SK-N-SH treated with all-trans-retinoic acid at 6 μM for 48 hours (cell line): ENCODE data around the gene CRIP1.

Source experiments
- ATAC-seq: fragments of 200-7000 bp; cut with Tn5 transposase; 3 replicates; pipeline ENCODE4 v1.9.1; 2020; ENCODE audit warnings: mild to moderate bottlenecking, moderate library complexity
- ARNTL ChIP-seq: fragments of 450-650 bp; formaldehyde crosslinking; IDR thresholded peaks from 2 replicates; pipeline ENCODE4 v1.5.0; 2020; ENCODE audit warnings: low read depth, mild to moderate bottlenecking, moderate library complexity, borderline replicate concordance
- BACH2 ChIP-seq: fragments of 250-450 bp; sonication (Bioruptor Pico); IDR thresholded peaks from 2 replicates; pipeline ENCODE4 v1.9.0; 2021; ENCODE audit warnings: mild to moderate bottlenecking, borderline replicate concordance
- CSDC2 ChIP-seq: fragments of 250-450 bp; sonication (Bioruptor Pico); IDR thresholded peaks from 2 replicates; pipeline ENCODE4 v1.5.0; 2020; ENCODE audit warnings: mild to moderate bottlenecking, moderate library complexity
- ESRRG ChIP-seq: fragments of 250-450 bp; sonication (Bioruptor Pico); IDR thresholded peaks from 2 replicates; pipeline ENCODE4 v1.6.1; 2021; ENCODE audit warnings: mild to moderate bottlenecking
- GLIS3 ChIP-seq: fragments of 250-450 bp; sonication (Bioruptor Pico); IDR thresholded peaks from 2 replicates; pipeline ENCODE4 v1.5.0; 2020; ENCODE audit warnings: mild to moderate bottlenecking, moderate library complexity
- ISL1 ChIP-seq: fragments of 250-450 bp; sonication (Bioruptor Pico); IDR thresholded peaks from 2 replicates; pipeline ENCODE4 v2.1.2; 2022; ENCODE audit warnings: mild to moderate bottlenecking, moderate library complexity
- OSR1 ChIP-seq: fragments of 250-450 bp; sonication (Bioruptor Pico); IDR thresholded peaks from 2 replicates; pipeline ENCODE4 v1.8.0; 2022; ENCODE audit warnings: moderate library complexity, mild to moderate bottlenecking, inconsistent platforms
- RARB ChIP-seq: fragments of 250-450 bp; sonication (Bioruptor Pico); IDR thresholded peaks from 2 replicates; pipeline ENCODE4 v1.8.0; 2021; ENCODE audit warnings: mild to moderate bottlenecking, moderate library complexity
- SNAI2 ChIP-seq: fragments of 250-450 bp; sonication (Bioruptor Pico); IDR thresholded peaks from 2 replicates; pipeline ENCODE4 v1.5.0; 2020; ENCODE audit warnings: mild to moderate bottlenecking, moderate library complexity
- TCF4 ChIP-seq: fragments of 250-450 bp; sonication (Bioruptor Pico); IDR thresholded peaks from 2 replicates; pipeline ENCODE4 v1.8.0; 2021; ENCODE audit warnings: mild to moderate bottlenecking, moderate library complexity, borderline replicate concordance
- TOX ChIP-seq: fragments of 250-450 bp; sonication (Bioruptor Pico); IDR thresholded peaks from 2 replicates; pipeline ENCODE4 v1.8.0; 2021; ENCODE audit warnings: mild to moderate bottlenecking, moderate library complexity, borderline replicate concordance
- ZC3H10 ChIP-seq: fragments of 250-450 bp; sonication (Bioruptor Pico); IDR thresholded peaks from 2 replicates; pipeline ENCODE4 v1.5.1; 2021; ENCODE audit warnings: mild to moderate bottlenecking, moderate library complexity
- ZFP3 ChIP-seq: fragments of 250-450 bp; sonication (Bioruptor Pico); IDR thresholded peaks from 2 replicates; pipeline ENCODE4 v1.5.0; 2020; ENCODE audit warnings: mild to moderate bottlenecking, moderate library complexity
- ZFP30 ChIP-seq: fragments of 450-650 bp; formaldehyde crosslinking; IDR thresholded peaks from 2 replicates; pipeline ENCODE4 v1.5.0; 2022; ENCODE audit warnings: mild to moderate bottlenecking, moderate library complexity
- ZNF565 ChIP-seq: fragments of 450-650 bp; formaldehyde crosslinking; conservative IDR thresholded peaks from 2 replicates; pipeline ENCODE4 v1.5.0; 2020; ENCODE audit warnings: low read depth, mild to moderate bottlenecking, moderate library complexity
- ZNF70 ChIP-seq: fragments of 450-650 bp; formaldehyde crosslinking; IDR thresholded peaks from 2 replicates; pipeline ENCODE4 v1.5.0; 2020; ENCODE audit warnings: mild to moderate bottlenecking, moderate library complexity
- ZNF8 ChIP-seq: fragments of 450-650 bp; formaldehyde crosslinking; IDR thresholded peaks from 2 replicates; pipeline ENCODE4 v1.5.0; 2020; ENCODE audit warnings: mild to moderate bottlenecking, moderate library complexity
- TF ChIP-seq, protein P1 (sequence below): fragments of 250-450 bp; sonication (Bioruptor Pico); IDR thresholded peaks from 2 replicates; pipeline ENCODE4 v1.5.1; 2021; ENCODE audit warnings: mild to moderate bottlenecking, moderate library complexity
- TF ChIP-seq, protein P2 (sequence below): fragments of 250-450 bp; sonication (Bioruptor Pico); IDR thresholded peaks from 2 replicates; pipeline ENCODE4 v1.5.0; 2020; ENCODE audit warnings: mild to moderate bottlenecking, moderate library complexity
- TF ChIP-seq, protein P3 (sequence below): fragments of 250-450 bp; sonication (Bioruptor Pico); IDR thresholded peaks from 2 replicates; pipeline ENCODE4 v1.8.0; 2020; ENCODE audit warnings: mild to moderate bottlenecking, moderate library complexity, borderline replicate concordance
- TF ChIP-seq, protein P4 (sequence below): fragments of 250-450 bp; sonication (Bioruptor Pico); IDR thresholded peaks from 2 replicates; pipeline ENCODE4 v1.8.0; 2021; ENCODE audit warnings: low read depth, mild to moderate bottlenecking, moderate library complexity, borderline replicate concordance
- TF ChIP-seq, protein P5 (sequence below): fragments of 250-450 bp; sonication (Bioruptor Pico); IDR thresholded peaks from 2 replicates; pipeline ENCODE4 v1.5.1; 2020; ENCODE audit warnings: low read depth, mild to moderate bottlenecking, moderate library complexity

Gene CRIP1

DNA sequence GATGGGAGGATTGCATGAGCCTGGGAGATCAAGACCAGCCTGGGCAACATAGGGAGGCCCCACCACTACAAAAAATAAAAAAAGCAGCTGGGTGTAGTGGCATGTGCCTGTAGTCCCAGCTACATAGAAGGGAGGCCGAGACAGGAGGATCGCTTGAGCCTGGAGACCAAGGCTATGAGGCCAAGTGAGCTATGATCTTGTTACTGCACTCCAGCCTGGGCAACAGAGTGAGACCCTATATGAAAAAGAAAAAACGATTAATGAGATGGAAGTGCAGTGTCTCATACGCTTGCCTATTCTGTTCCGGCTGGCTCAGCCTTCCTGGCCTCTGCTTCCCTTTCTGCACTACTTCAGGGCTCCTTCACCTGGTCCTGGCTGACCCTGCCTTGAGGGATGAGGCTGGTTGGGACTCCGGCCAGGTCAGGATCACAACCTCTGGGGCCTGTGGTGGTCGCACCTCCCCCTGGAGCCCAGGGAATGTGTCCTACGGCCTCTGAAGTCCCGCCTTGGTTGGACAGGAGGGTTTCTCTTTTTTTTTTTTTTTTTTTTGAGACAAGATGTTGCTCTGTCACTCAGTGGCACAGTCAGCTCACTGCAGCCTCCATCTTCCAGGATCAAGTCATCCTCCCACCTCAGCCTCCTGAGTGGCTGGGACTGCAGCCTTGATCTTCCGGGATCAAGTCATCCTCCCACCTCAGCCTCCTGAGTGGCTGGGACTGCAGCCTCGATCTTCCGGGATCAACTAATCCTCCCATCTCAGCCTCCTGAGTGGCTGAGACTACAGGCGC is 15.0 kb downstream of the CRIP1 start:
- TF ChIP-seq OSR1 (CRISPR knock-in tag) = no peak
- TF ChIP-seq SNAI2 (CRISPR knock-in tag) = no peak
- TF ChIP-seq ZFP30 (CRISPR knock-in tag) = no peak
- TF ChIP-seq, protein P1, sequence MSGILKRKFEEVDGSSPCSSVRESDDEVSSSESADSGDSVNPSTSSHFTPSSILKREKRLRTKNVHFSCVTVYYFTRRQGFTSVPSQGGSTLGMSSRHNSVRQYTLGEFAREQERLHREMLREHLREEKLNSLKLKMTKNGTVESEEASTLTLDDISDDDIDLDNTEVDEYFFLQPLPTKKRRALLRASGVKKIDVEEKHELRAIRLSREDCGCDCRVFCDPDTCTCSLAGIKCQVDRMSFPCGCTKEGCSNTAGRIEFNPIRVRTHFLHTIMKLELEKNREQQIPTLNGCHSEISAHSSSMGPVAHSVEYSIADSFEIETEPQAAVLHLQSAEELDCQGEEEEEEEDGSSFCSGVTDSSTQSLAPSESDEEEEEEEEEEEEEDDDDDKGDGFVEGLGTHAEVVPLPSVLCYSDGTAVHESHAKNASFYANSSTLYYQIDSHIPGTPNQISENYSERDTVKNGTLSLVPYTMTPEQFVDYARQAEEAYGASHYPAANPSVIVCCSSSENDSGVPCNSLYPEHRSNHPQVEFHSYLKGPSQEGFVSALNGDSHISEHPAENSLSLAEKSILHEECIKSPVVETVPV (CRISPR knock-in tag) = no peak
- no peak for TF ChIP-seq BACH2 (CRISPR knock-in tag)
- no peak for ATAC-seq

DNA sequence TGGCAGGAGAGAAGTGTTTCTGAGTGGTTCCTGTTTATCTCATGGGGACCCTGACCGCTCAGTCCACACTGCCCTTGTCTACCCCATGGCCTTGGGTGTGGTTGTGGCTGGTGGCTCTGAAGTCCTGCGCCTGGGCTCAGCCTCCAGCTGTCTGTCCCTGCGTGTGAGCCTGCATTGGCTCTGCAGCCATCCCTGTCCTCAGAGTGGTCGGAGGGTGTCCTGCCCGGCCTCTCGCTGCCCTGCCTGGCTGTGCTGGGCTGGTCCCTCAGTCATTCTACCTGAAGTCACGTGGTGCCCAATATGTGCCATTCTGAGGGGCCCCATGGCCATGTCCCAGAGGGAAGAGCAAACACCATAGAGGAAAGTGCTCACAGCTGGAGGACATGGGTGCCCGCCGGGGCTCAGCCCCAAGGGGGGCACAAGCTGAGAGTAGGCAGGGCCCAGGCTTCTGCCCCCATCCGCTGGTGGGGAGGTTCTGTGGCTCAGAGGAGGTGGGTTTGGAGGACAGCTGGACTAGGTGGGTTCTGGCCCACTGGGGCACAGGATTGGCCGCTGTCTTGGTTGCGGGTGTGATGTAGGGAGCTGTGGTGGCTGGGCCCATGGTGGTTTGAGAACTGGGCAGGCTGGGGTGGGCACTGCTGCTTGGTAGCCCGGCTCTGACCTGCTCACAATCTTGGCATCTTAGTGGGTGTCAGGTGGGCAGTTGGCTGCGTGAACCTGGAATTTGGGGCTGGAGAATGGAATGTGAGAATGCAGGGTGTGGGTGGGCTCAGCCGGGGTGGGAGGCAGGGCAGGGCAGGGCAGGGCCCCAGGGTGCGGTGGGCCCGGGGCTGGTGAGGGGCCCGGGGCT is 16.0 kb downstream of the CRIP1 start:
- no peak; the same call in 1 of the 3 replicates for ATAC-seq
- TF ChIP-seq ZNF70 (CRISPR knock-in tag) (no peak), ZNF565 (CRISPR knock-in tag) (no peak), ESRRG (CRISPR knock-in tag) (no peak), CSDC2 (CRISPR knock-in tag) (no peak), GLIS3 (CRISPR knock-in tag) (no peak), TCF4 (CRISPR knock-in tag) (no peak), ZFP3 (no peak), ZNF8 (CRISPR knock-in tag) (no peak), ZC3H10 (CRISPR knock-in tag) (no peak), ZFP30 (CRISPR knock-in tag) (no peak), RARB (no peak), TOX (CRISPR knock-in tag) (no peak), ARNTL (no peak), ISL1 (CRISPR knock-in tag) (no peak), BACH2 (CRISPR knock-in tag) (no peak)
- TF ChIP-seq, protein P1 (CRISPR knock-in tag) = no peak
- TF ChIP-seq, protein P2, sequence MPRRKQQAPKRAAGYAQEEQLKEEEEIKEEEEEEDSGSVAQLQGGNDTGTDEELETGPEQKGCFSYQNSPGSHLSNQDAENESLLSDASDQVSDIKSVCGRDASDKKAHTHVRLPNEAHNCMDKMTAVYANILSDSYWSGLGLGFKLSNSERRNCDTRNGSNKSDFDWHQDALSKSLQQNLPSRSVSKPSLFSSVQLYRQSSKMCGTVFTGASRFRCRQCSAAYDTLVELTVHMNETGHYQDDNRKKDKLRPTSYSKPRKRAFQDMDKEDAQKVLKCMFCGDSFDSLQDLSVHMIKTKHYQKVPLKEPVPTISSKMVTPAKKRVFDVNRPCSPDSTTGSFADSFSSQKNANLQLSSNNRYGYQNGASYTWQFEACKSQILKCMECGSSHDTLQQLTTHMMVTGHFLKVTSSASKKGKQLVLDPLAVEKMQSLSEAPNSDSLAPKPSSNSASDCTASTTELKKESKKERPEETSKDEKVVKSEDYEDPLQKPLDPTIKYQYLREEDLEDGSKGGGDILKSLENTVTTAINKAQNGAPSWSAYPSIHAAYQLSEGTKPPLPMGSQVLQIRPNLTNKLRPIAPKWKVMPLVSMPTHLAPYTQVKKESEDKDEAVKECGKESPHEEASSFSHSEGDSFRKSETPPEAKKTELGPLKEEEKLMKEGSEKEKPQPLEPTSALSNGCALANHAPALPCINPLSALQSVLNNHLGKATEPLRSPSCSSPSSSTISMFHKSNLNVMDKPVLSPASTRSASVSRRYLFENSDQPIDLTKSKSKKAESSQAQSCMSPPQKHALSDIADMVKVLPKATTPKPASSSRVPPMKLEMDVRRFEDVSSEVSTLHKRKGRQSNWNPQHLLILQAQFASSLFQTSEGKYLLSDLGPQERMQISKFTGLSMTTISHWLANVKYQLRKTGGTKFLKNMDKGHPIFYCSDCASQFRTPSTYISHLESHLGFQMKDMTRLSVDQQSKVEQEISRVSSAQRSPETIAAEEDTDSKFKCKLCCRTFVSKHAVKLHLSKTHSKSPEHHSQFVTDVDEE (CRISPR knock-in tag) = no peak
- TF ChIP-seq, protein P3, sequence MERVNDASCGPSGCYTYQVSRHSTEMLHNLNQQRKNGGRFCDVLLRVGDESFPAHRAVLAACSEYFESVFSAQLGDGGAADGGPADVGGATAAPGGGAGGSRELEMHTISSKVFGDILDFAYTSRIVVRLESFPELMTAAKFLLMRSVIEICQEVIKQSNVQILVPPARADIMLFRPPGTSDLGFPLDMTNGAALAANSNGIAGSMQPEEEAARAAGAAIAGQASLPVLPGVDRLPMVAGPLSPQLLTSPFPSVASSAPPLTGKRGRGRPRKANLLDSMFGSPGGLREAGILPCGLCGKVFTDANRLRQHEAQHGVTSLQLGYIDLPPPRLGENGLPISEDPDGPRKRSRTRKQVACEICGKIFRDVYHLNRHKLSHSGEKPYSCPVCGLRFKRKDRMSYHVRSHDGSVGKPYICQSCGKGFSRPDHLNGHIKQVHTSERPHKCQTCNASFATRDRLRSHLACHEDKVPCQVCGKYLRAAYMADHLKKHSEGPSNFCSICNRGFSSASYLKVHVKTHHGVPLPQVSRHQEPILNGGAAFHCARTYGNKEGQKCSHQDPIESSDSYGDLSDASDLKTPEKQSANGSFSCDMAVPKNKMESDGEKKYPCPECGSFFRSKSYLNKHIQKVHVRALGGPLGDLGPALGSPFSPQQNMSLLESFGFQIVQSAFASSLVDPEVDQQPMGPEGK (CRISPR knock-in tag) = no peak
- TF ChIP-seq, protein P4, sequence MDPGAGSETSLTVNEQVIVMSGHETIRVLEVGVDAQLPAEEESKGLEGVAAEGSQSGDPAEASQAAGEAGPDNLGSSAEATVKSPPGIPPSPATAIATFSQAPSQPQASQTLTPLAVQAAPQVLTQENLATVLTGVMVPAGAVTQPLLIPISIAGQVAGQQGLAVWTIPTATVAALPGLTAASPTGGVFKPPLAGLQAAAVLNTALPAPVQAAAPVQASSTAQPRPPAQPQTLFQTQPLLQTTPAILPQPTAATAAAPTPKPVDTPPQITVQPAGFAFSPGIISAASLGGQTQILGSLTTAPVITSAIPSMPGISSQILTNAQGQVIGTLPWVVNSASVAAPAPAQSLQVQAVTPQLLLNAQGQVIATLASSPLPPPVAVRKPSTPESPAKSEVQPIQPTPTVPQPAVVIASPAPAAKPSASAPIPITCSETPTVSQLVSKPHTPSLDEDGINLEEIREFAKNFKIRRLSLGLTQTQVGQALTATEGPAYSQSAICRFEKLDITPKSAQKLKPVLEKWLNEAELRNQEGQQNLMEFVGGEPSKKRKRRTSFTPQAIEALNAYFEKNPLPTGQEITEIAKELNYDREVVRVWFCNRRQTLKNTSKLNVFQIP (CRISPR knock-in tag) = no peak
- TF ChIP-seq, protein P5, sequence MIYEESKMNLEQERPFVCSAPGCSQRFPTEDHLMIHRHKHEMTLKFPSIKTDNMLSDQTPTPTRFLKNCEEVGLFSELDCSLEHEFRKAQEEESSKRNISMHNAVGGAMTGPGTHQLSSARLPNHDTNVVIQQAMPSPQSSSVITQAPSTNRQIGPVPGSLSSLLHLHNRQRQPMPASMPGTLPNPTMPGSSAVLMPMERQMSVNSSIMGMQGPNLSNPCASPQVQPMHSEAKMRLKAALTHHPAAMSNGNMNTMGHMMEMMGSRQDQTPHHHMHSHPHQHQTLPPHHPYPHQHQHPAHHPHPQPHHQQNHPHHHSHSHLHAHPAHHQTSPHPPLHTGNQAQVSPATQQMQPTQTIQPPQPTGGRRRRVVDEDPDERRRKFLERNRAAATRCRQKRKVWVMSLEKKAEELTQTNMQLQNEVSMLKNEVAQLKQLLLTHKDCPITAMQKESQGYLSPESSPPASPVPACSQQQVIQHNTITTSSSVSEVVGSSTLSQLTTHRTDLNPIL (CRISPR knock-in tag) = no peak
